Measurements from ENCODE around the gene CHRM5.
"Not testable (repeated sequence)": the region's sequence is repeated elsewhere in the genome, so short reads cannot be mapped to it uniquely, and the experiment has no call there.

CHRM5 gene

DNA sequence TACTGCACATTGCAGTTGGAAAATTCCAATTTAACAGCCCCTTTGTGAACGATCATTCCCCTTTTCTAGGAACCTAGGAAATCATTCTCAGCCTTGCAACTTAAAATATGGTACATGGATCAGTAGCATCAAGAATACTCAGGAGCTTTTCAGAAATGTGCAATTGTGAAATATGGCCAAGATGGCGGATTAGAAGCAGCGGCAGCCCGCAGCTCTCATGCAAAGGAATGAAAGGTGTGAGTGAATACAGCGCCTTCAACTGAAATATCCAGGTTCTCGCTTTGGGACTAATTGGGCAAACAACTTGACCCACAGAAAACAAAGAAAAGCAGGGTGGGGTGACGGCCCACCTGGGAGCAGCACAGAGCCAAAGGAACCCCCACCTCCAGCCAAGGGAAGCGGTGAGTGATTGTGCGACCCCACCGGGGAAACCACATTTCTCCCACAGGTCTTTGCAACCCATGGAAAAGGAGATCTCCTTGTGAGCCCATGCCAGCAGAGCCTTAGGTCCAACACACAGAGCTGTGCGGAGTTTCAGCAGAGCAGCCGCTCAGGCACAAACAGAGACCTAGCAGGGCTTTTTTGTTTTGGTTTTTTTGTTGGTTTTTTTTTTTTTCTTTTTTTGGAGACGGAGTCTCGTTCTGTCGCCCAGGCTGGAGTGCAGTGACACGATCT, 78.3 kb downstream of the CHRM5 start:
- H3K27me3 ChIP-seq (replicated peaks; ENCODE audit: insufficient read depth, low read length), result no peaks in the 10 kb centered on the region
- peaks cover 9% of the 10 kb centered on the region for H3K4me1 ChIP-seq (ENCODE audit: low read length)
- no peak overlapping the region for H2AFZ ChIP-seq (ENCODE audit: low read length)
- H3K4me3 ChIP-seq (ENCODE audit: low read length), result no peak overlapping the region
- TF ChIP-seq, protein P1, sequence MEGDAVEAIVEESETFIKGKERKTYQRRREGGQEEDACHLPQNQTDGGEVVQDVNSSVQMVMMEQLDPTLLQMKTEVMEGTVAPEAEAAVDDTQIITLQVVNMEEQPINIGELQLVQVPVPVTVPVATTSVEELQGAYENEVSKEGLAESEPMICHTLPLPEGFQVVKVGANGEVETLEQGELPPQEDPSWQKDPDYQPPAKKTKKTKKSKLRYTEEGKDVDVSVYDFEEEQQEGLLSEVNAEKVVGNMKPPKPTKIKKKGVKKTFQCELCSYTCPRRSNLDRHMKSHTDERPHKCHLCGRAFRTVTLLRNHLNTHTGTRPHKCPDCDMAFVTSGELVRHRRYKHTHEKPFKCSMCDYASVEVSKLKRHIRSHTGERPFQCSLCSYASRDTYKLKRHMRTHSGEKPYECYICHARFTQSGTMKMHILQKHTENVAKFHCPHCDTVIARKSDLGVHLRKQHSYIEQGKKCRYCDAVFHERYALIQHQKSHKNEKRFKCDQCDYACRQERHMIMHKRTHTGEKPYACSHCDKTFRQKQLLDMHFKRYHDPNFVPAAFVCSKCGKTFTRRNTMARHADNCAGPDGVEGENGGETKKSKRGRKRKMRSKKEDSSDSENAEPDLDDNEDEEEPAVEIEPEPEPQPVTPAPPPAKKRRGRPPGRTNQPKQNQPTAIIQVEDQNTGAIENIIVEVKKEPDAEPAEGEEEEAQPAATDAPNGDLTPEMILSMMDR (IDR thresholded peaks at IDR 0.05; ENCODE audit: low read length), result no peak
- TF ChIP-seq EZH2phosphoT487 (IDR thresholded peaks at IDR 0.05; ENCODE audit: low read length) (no peak), EZH2 (optimal IDR thresholded peaks at IDR 0.05; ENCODE audit: low read depth, low read length) (no peak)
- no peaks in the 10 kb centered on the region for H4K20me1 ChIP-seq (ENCODE audit: insufficient read depth, low read length)
- no peak for DNase-seq
- H3K79me2 ChIP-seq (ENCODE audit: low read length), result no peaks in the 10 kb centered on the region
- H3K9ac ChIP-seq (ENCODE audit: low read length), result no peak overlapping the region
- no peaks in the 10 kb centered on the region for H3F3A ChIP-seq (ENCODE audit: insufficient read depth, low read length)
- H3K36me3 ChIP-seq (replicated peaks; ENCODE audit: insufficient read depth, low read length), result no peaks in the 10 kb centered on the region
- no peaks in the 10 kb centered on the region for H3K9me3 ChIP-seq (replicated peaks; ENCODE audit: insufficient read depth, low read length)
- no peak overlapping the region for H3K27ac ChIP-seq (ENCODE audit: low read length)
- H3K9me2 ChIP-seq (replicated peaks; ENCODE audit: insufficient read depth, low read length), result no peaks in the 10 kb centered on the region
- H3K4me2 ChIP-seq (ENCODE audit: low read depth, low read length), result no peak overlapping the region

DNA sequence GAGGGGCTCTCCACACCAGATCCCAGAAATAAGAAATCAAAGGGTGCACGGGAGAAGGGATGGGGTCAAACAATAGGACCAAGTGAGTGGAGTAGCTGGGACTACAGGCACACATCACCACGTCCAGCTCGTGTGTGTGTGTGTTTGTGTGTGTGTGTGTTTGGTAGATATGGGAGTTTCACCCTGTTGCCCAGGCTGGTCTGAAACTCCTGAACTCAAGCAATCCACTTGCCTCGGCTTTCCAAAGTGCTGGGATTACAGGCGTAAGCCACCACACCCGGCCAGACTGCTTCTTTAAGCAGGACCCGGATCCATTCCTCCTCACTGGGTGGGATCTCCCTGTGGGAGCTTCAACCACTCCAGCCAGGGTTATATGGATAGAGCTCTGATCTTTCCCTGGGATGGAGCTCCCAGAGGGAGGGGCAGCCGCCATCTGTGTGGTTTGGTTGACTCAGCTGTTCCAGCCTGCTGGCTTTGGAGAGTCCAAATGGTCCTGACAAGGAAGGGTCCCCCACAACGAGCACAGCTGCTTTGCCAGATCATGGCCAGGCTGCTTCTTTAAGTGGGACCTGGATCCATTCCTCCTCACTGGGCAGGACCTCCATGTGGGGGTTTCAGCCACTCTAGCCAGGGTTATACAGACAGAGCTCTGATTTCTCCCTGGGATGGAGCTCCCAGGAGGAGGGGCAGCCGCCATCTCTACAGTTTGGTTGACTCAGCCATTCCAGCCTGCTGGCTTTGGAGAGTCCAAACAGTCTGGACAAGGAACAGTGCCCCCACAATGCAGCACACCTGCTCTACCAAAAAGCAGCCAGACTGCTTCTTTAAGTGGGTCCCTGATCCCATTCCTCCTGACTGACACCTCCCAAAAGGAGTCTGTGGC, 79.8 kb downstream of the CHRM5 start:
- Histone ChIP-seq H3F3A (ENCODE audit: insufficient read depth, low read length) (no peaks in the 10 kb centered on the region), H2AFZ (ENCODE audit: low read length) (no peak overlapping the region), H3K79me2 (ENCODE audit: low read length) (no peaks in the 10 kb centered on the region), H4K20me1 (ENCODE audit: insufficient read depth, low read length) (no peaks in the 10 kb centered on the region), H3K27me3 (replicated peaks; ENCODE audit: insufficient read depth, low read length) (no peaks in the 10 kb centered on the region), H3K27ac (ENCODE audit: low read length) (no peak overlapping the region), H3K36me3 (replicated peaks; ENCODE audit: insufficient read depth, low read length) (no peaks in the 10 kb centered on the region), H3K9ac (ENCODE audit: low read length) (no peak overlapping the region), H3K4me3 (ENCODE audit: low read length) (no peak overlapping the region), H3K4me2 (ENCODE audit: low read depth, low read length) (no peak overlapping the region), H3K4me1 (ENCODE audit: low read length) (peaks cover 8% of the 10 kb centered on the region), H3K9me2 (replicated peaks; ENCODE audit: insufficient read depth, low read length) (no peaks in the 10 kb centered on the region), H3K9me3 (replicated peaks; ENCODE audit: insufficient read depth, low read length) (no peaks in the 10 kb centered on the region)
- TF ChIP-seq EZH2phosphoT487 (IDR thresholded peaks at IDR 0.05; ENCODE audit: low read length) (no peak), EZH2 (optimal IDR thresholded peaks at IDR 0.05; ENCODE audit: low read depth, low read length) (no peak)
- TF ChIP-seq, protein P1 (IDR thresholded peaks at IDR 0.05; ENCODE audit: low read length), result no peak
- DNase-seq, result no peak

DNA sequence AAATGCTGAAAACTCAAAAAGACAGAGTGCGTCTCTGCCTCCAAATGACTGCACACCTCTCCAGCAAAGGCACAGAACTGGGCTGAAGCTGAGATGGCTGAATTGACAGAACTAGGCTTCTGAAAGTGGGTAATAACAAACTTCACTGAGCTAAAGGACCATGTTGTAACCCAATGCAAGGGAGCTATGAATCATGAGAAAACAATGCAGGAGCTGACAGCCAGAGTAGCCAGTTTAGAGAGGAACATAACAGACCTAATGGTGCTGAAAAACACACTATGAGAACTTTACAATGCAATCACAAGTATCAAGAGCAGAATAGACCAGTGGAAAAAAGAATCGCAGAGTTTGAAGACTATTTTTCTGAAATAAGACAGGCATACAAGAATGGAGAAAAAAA, 80.8 kb downstream of the CHRM5 start:
- Histone ChIP-seq H3K27me3 (replicated peaks; ENCODE audit: insufficient read depth, low read length) (no peaks in the 10 kb centered on the region), H2AFZ (ENCODE audit: low read length) (no peak overlapping the region), H4K20me1 (ENCODE audit: insufficient read depth, low read length) (no peaks in the 10 kb centered on the region), H3K9me3 (replicated peaks; ENCODE audit: insufficient read depth, low read length) (no peaks in the 10 kb centered on the region), H3K9ac (ENCODE audit: low read length) (no peak overlapping the region), H3K9me2 (replicated peaks; ENCODE audit: insufficient read depth, low read length) (no peaks in the 10 kb centered on the region), H3K79me2 (ENCODE audit: low read length) (no peaks in the 10 kb centered on the region), H3K27ac (ENCODE audit: low read length) (no peak overlapping the region), H3K4me2 (ENCODE audit: low read depth, low read length) (no peak overlapping the region), H3F3A (ENCODE audit: insufficient read depth, low read length) (no peaks in the 10 kb centered on the region), H3K4me3 (ENCODE audit: low read length) (no peak overlapping the region), H3K36me3 (replicated peaks; ENCODE audit: insufficient read depth, low read length) (no peaks in the 10 kb centered on the region), H3K4me1 (ENCODE audit: low read length) (no peaks in the 10 kb centered on the region)
- TF ChIP-seq EZH2 (optimal IDR thresholded peaks at IDR 0.05; ENCODE audit: low read depth, low read length) (no peak), EZH2phosphoT487 (IDR thresholded peaks at IDR 0.05; ENCODE audit: low read length) (no peak)
- TF ChIP-seq, protein P1 (IDR thresholded peaks at IDR 0.05; ENCODE audit: low read length), result no peak
- DNase-seq, result no peak

DNA sequence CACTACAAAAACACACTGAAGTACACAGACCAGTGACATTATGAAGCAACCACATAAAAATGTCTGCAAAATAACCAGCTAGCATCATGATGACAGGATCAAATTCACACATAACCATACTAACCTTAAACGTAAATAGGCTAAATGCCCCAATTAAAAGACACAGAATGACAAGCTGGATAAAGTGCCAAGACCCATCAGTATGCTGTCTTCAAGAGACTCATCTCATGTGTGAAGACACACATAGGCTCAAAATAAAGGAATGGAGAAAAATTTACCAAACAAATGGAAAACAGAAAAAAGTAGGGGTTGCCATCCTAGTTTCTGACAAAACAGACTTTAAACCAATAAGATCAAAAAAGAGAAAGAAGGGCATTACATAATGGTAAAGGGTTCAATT, 82.1 kb downstream of the CHRM5 start:
- not testable (repeated sequence) for H4K20me1 ChIP-seq (ENCODE audit: insufficient read depth, low read length); H2AFZ ChIP-seq (ENCODE audit: low read length); H3K9me2 ChIP-seq (replicated peaks; ENCODE audit: insufficient read depth, low read length); H3K4me1 ChIP-seq (ENCODE audit: low read length); H3K9ac ChIP-seq (ENCODE audit: low read length); H3K79me2 ChIP-seq (ENCODE audit: low read length); H3K9me3 ChIP-seq (replicated peaks; ENCODE audit: insufficient read depth, low read length); H3K27ac ChIP-seq (ENCODE audit: low read length); H3K36me3 ChIP-seq (replicated peaks; ENCODE audit: insufficient read depth, low read length); H3K27me3 ChIP-seq (replicated peaks; ENCODE audit: insufficient read depth, low read length); DNase-seq; H3K4me3 ChIP-seq (ENCODE audit: low read length); H3F3A ChIP-seq (ENCODE audit: insufficient read depth, low read length); H3K4me2 ChIP-seq (ENCODE audit: low read depth, low read length)

Measured in MM.1S (cell line).